ENCODE measurements around the gene USP12. TPM values are rescaled to one million over a fixed set of nuclear protein-coding genes. Genes with fewer than 3 reads are reported as not detected.

The USP12 gene
- total RNA-seq, 4 donors from 2014 or later = 16.9 to 26.7 (median 22.6) TPM

GRCh38 chr13:27170221-27170515 lies 1.4 kb downstream of the USP12 start:
- Histone ChIP-seq H3K4me3 (peak overlapping the region; percentile 40 to 73 (median 64)), H3K4me1 (peaks cover 0 to 54% (median 27%) of the 10 kb centered on the region in 4 donors), H3K27me3 (no peaks in the 10 kb centered on the region), H3K9me3 (no peaks in the 10 kb centered on the region), H3K36me3 (no peaks in the 10 kb centered on the region), H3K27ac (peak overlapping the region in 3 of 4 donors; percentile 83 to 92 (median 87))
- 14 to 20% methylated on average over 4 of the region's 4 CpGs for WGBS, 2 donors
- no peak for DNase-seq (ENCODE audit: low spot score in 2 of 2)
- TF ChIP-seq CTCF (IDR thresholded peaks at IDR 0.05) (no peak), POLR2A (IDR thresholded peaks at IDR 0.05) (no peak), EP300 (IDR thresholded peaks at IDR 0.05) (no peak)

- H3K4me3 ChIP-seq = no peak overlapping the region
- no peaks in the 10 kb centered on the region for H3K27me3 ChIP-seq
- H3K9me3 ChIP-seq = no peaks in the 10 kb centered on the region
- peaks cover 0 to 63% (median 27%) of the 10 kb centered on the region in 4 donors for H3K4me1 ChIP-seq
- H3K36me3 ChIP-seq = no peaks in the 10 kb centered on the region
- H3K27ac ChIP-seq = peak overlapping the region in 3 of 4 donors; percentile 83 to 92 (median 87)
- 48 to 51% methylated on average over 8 of the region's 8 CpGs for WGBS, 2 donors
- DNase-seq (ENCODE audit: low spot score in 2 of 2) = no peak
- TF ChIP-seq CTCF (IDR thresholded peaks at IDR 0.05) (no peak), EP300 (IDR thresholded peaks at IDR 0.05) (no peak), POLR2A (IDR thresholded peaks at IDR 0.05) (no peak)
These were observed 2.5 kb downstream of the USP12 start for GRCh38 chr13:27168906-27169657.

GRCh38 chr13:27168086-27168485 lies 3.5 kb downstream of the USP12 start:
- no peaks in the 10 kb centered on the region for H3K27me3 ChIP-seq
- no peaks in the 10 kb centered on the region for H3K36me3 ChIP-seq
- DNase-seq (ENCODE audit: low spot score in 2 of 2) = no peak
- H3K27ac ChIP-seq = no peak overlapping the region
- H3K4me3 ChIP-seq = no peak overlapping the region
- WGBS, 2 donors = 43 to 44% methylated on average over 6 of the region's 6 CpGs
- TF ChIP-seq EP300 (IDR thresholded peaks at IDR 0.05) (no peak), CTCF (IDR thresholded peaks at IDR 0.05) (no peak), POLR2A (IDR thresholded peaks at IDR 0.05) (no peak)
- peaks cover 0 to 71% (median 27%) of the 10 kb centered on the region in 4 donors for H3K4me1 ChIP-seq
- H3K9me3 ChIP-seq = no peaks in the 10 kb centered on the region

- H3K9me3 ChIP-seq = no peaks in the 10 kb centered on the region
- no peaks in the 10 kb centered on the region for H3K36me3 ChIP-seq
- H3K27ac ChIP-seq = no peak overlapping the region
- peaks cover 0 to 80% (median 29%) of the 10 kb centered on the region in 4 donors for H3K4me1 ChIP-seq
- no peak overlapping the region for H3K4me3 ChIP-seq
- WGBS, 2 donors = 89 to 90% methylated on average over 1 of the region's 1 CpG
- DNase-seq (ENCODE audit: low spot score in 2 of 2) = no peak
- TF ChIP-seq POLR2A (IDR thresholded peaks at IDR 0.05) (no peak), CTCF (IDR thresholded peaks at IDR 0.05) (no peak), EP300 (IDR thresholded peaks at IDR 0.05) (no peak)
- no peaks in the 10 kb centered on the region for H3K27me3 ChIP-seq
These were observed 5.3 kb downstream of the USP12 start for GRCh38 chr13:27166313-27166712.

GRCh38 chr13:27161980-27162379 lies 9.6 kb downstream of the USP12 start:
- WGBS, 2 donors = 75 to 79% methylated on average over 5 of the region's 5 CpGs
- peaks cover 0 to 51% (median 10%) of the 10 kb centered on the region in 4 donors for H3K4me1 ChIP-seq

More at GRCh38 chr13:27161980-27162379, 9.6 kb downstream of the USP12 start:
- H3K27me3 ChIP-seq = no peaks in the 10 kb centered on the region
- no peak for TF ChIP-seq CTCF (IDR thresholded peaks at IDR 0.05)
- no peak for TF ChIP-seq EP300 (IDR thresholded peaks at IDR 0.05)
- TF ChIP-seq POLR2A (IDR thresholded peaks at IDR 0.05) = no peak
- no peak overlapping the region for H3K27ac ChIP-seq
- no peaks in the 10 kb centered on the region for H3K9me3 ChIP-seq
- H3K36me3 ChIP-seq = no peaks in the 10 kb centered on the region
- DNase-seq (ENCODE audit: low spot score in 2 of 2) = no peak
- no peak overlapping the region for H3K4me3 ChIP-seq

Measured in tibial nerve (tissue), 4 donors.